DOHH2 (cell line): ENCODE results near the gene MLF1.

ENCODE experiments used
- H3F3A ChIP-seq: fragments of 200-600 bp; sonication (generic), shearing (Covaris generic); 2 replicates; pipeline ENCODE4 v1.6.0; 2016; ENCODE audit warnings: antibody characterized with exemption, mild to moderate bottlenecking; ENCODE audit not compliant: control insufficient read depth, insufficient read depth
- H3K27ac ChIP-seq: fragments of 200-600 bp; sonication (generic); 2 replicates; pipeline ENCODE4 v1.5.1; 2014; ENCODE audit warnings: low read depth, mild to moderate bottlenecking, low read length, moderate library complexity
- H3K27me3 ChIP-seq: fragments of 200-600 bp; sonication (generic); 2 replicates; pipeline ENCODE4 v1.6.1; 2014; ENCODE audit warnings: mild to moderate bottlenecking, low read length, mixed read lengths; ENCODE audit not compliant: control insufficient read depth
- H3K36me3 ChIP-seq: fragments of 200-600 bp; sonication (generic); 2 replicates; pipeline ENCODE4 v1.6.1; 2014; ENCODE audit warnings: mild to moderate bottlenecking, low read length, moderate library complexity, mixed read lengths; ENCODE audit not compliant: control insufficient read depth
- H3K4me1 ChIP-seq: fragments of 200-600 bp; sonication (generic); 2 replicates; pipeline ENCODE4 v1.6.1; 2014; ENCODE audit warnings: mild to moderate bottlenecking, low read length, mixed read lengths; ENCODE audit not compliant: control insufficient read depth
- H3K4me2 ChIP-seq: fragments of 200-600 bp; sonication (generic); 2 replicates; pipeline ENCODE4 v1.6.0; 2014; ENCODE audit warnings: mild to moderate bottlenecking, low read length, moderate library complexity
- H3K4me3 ChIP-seq: fragments of 200-600 bp; sonication (generic); 2 replicates; pipeline ENCODE4 v1.5.1; 2014; ENCODE audit warnings: mild to moderate bottlenecking, low read length, mixed read lengths
- H3K79me2 ChIP-seq: fragments of 200-600 bp; sonication (generic); 2 replicates; pipeline ENCODE4 v1.6.1; 2014; ENCODE audit warnings: mild to moderate bottlenecking, low read length, mixed read lengths; ENCODE audit not compliant: control insufficient read depth
- H3K9me2 ChIP-seq: fragments of 200-600 bp; sonication (generic); replicated peaks from 2 replicates; pipeline ENCODE4 v1.6.1; 2014; ENCODE audit warnings: mild to moderate bottlenecking, low read length, mixed read lengths; ENCODE audit not compliant: control insufficient read depth
- H3K9me3 ChIP-seq: fragments of 200-600 bp; sonication (generic); 2 replicates; pipeline ENCODE4 v1.6.1; 2014; ENCODE audit warnings: antibody characterized with exemption, low read length, mixed read lengths; ENCODE audit not compliant: control insufficient read depth, insufficient read depth
- H4K20me1 ChIP-seq: fragments of 200-600 bp; sonication (generic); 2 replicates; pipeline ENCODE4 v1.6.0; 2014; ENCODE audit warnings: low read depth, mild to moderate bottlenecking, antibody characterized with exemption, low read length, moderate library complexity; ENCODE audit not compliant: control insufficient read depth, insufficient read depth
- EZH2phosphoT487 ChIP-seq: fragments of 200-600 bp; sonication (generic); IDR thresholded peaks from 2 replicates; pipeline ENCODE4 v1.6.1; 2017; ENCODE audit warnings: borderline replicate concordance, mild to moderate bottlenecking, antibody characterized with exemption, low read length, moderate library complexity, mixed read lengths
- TF ChIP-seq, protein P1 (sequence below): fragments of 200-600 bp; sonication (generic); IDR thresholded peaks from one replicate; pipeline ENCODE4 v1.5.1; 2014; ENCODE audit warnings: antibody characterized with exemption, mild to moderate bottlenecking, low read depth, low read length; ENCODE audit not compliant: poor library complexity, severe bottlenecking

The MLF1 gene

GRCh38 chr3:158571969-158572765 lies 1.2 kb downstream of the MLF1 start:
- Histone ChIP-seq H3K9me3 (peaks cover 8% of the 10 kb centered on the region), H3F3A (no peaks in the 10 kb centered on the region), H3K27ac (no peak overlapping the region), H3K4me2 (no peak overlapping the region), H4K20me1 (no peaks in the 10 kb centered on the region), H3K9me2 (no peaks in the 10 kb centered on the region), H3K4me3 (no peak overlapping the region), H3K79me2 (no peaks in the 10 kb centered on the region), H3K4me1 (no peaks in the 10 kb centered on the region; the same call in 1 of the 2 replicates), H3K36me3 (no peaks in the 10 kb centered on the region), H3K27me3 (no peaks in the 10 kb centered on the region)
- TF ChIP-seq, protein P1, sequence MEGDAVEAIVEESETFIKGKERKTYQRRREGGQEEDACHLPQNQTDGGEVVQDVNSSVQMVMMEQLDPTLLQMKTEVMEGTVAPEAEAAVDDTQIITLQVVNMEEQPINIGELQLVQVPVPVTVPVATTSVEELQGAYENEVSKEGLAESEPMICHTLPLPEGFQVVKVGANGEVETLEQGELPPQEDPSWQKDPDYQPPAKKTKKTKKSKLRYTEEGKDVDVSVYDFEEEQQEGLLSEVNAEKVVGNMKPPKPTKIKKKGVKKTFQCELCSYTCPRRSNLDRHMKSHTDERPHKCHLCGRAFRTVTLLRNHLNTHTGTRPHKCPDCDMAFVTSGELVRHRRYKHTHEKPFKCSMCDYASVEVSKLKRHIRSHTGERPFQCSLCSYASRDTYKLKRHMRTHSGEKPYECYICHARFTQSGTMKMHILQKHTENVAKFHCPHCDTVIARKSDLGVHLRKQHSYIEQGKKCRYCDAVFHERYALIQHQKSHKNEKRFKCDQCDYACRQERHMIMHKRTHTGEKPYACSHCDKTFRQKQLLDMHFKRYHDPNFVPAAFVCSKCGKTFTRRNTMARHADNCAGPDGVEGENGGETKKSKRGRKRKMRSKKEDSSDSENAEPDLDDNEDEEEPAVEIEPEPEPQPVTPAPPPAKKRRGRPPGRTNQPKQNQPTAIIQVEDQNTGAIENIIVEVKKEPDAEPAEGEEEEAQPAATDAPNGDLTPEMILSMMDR: no peak
- no peak for TF ChIP-seq EZH2phosphoT487

DNA sequence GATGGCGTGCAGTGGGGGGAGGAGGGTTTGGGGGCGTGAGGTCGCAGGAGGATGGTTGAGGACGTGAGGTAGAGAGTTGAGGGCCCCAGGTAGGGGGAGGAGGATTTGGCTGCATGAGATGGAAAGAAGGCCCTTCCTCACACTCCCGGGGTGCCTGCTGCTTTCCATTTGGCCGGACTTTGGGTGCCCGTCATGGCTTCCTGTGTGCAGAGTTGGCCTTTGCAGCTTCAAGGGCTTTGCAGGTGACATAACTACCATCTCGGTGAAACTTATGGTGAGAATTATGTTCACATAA lies 1.7 kb downstream of the MLF1 start:
- Histone ChIP-seq H3K4me3 (no peak overlapping the region), H3K4me2 (no peak overlapping the region), H3K4me1 (no peaks in the 10 kb centered on the region; the same call in 1 of the 2 replicates), H3K27me3 (no peaks in the 10 kb centered on the region), H3K27ac (no peak overlapping the region), H3K36me3 (no peaks in the 10 kb centered on the region), H3K9me2 (no peaks in the 10 kb centered on the region), H3K79me2 (no peaks in the 10 kb centered on the region), H3F3A (no peaks in the 10 kb centered on the region), H3K9me3 (peaks cover 8% of the 10 kb centered on the region), H4K20me1 (no peaks in the 10 kb centered on the region)
- TF ChIP-seq EZH2phosphoT487: no peak
- TF ChIP-seq, protein P1: no peak

DNA sequence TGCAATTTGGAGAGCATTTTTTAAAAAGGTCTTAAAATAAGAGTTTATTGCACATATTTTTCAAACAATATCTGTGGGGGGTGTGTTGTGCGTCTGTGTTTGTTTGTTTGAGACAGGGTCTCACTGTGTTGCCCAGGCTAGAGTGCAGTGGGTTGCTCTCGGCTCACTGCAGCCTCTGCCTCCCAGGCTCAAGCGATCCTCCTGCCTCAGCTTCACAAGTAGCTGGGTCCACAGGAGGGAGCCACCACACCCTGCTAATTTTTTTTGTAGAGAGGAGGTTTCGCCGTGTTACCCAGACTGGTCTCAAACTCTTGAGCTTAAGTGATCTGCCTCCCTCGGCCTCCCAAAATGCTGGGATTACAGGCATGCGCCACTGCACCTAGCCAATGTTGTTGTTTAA lies 2.7 kb downstream of the MLF1 start:
- no peak overlapping the region for H3K27ac ChIP-seq
- H3K9me2 ChIP-seq: no peaks in the 10 kb centered on the region
- H3K79me2 ChIP-seq: no peaks in the 10 kb centered on the region
- H3K36me3 ChIP-seq: no peaks in the 10 kb centered on the region
- no peaks in the 10 kb centered on the region for H3K27me3 ChIP-seq
- H3K9me3 ChIP-seq: peaks cover 8% of the 10 kb centered on the region
- H3K4me1 ChIP-seq: no peaks in the 10 kb centered on the region; the same call in 1 of the 2 replicates
- no peak overlapping the region for H3K4me2 ChIP-seq
- TF ChIP-seq EZH2phosphoT487: no peak
- TF ChIP-seq, protein P1: no peak
- H4K20me1 ChIP-seq: no peaks in the 10 kb centered on the region
- no peak overlapping the region for H3K4me3 ChIP-seq
- no peaks in the 10 kb centered on the region for H3F3A ChIP-seq
